DOHH2 (cell line): Measurements from ENCODE around the gene PGBD5.

Experiments
- H3F3A ChIP-seq: fragments of 200-600 bp; sonication (generic), shearing (Covaris generic); 2 replicates; pipeline ENCODE4 v1.6.0; 2016; ENCODE audit warnings: antibody characterized with exemption, mild to moderate bottlenecking; ENCODE audit not compliant: control insufficient read depth, insufficient read depth
- H3K27ac ChIP-seq: fragments of 200-600 bp; sonication (generic); 2 replicates; pipeline ENCODE4 v1.5.1; 2014; ENCODE audit warnings: low read depth, mild to moderate bottlenecking, low read length, moderate library complexity
- H3K27me3 ChIP-seq: fragments of 200-600 bp; sonication (generic); 2 replicates; pipeline ENCODE4 v1.6.1; 2014; ENCODE audit warnings: mild to moderate bottlenecking, low read length, mixed read lengths; ENCODE audit not compliant: control insufficient read depth
- H3K36me3 ChIP-seq: fragments of 200-600 bp; sonication (generic); 2 replicates; pipeline ENCODE4 v1.6.1; 2014; ENCODE audit warnings: mild to moderate bottlenecking, low read length, moderate library complexity, mixed read lengths; ENCODE audit not compliant: control insufficient read depth
- H3K4me1 ChIP-seq: fragments of 200-600 bp; sonication (generic); 2 replicates; pipeline ENCODE4 v1.6.1; 2014; ENCODE audit warnings: mild to moderate bottlenecking, low read length, mixed read lengths; ENCODE audit not compliant: control insufficient read depth
- H3K4me2 ChIP-seq: fragments of 200-600 bp; sonication (generic); 2 replicates; pipeline ENCODE4 v1.6.0; 2014; ENCODE audit warnings: mild to moderate bottlenecking, low read length, moderate library complexity
- H3K4me3 ChIP-seq: fragments of 200-600 bp; sonication (generic); 2 replicates; pipeline ENCODE4 v1.5.1; 2014; ENCODE audit warnings: mild to moderate bottlenecking, low read length, mixed read lengths
- H3K79me2 ChIP-seq: fragments of 200-600 bp; sonication (generic); 2 replicates; pipeline ENCODE4 v1.6.1; 2014; ENCODE audit warnings: mild to moderate bottlenecking, low read length, mixed read lengths; ENCODE audit not compliant: control insufficient read depth
- H3K9me2 ChIP-seq: fragments of 200-600 bp; sonication (generic); replicated peaks from 2 replicates; pipeline ENCODE4 v1.6.1; 2014; ENCODE audit warnings: mild to moderate bottlenecking, low read length, mixed read lengths; ENCODE audit not compliant: control insufficient read depth
- H3K9me3 ChIP-seq: fragments of 200-600 bp; sonication (generic); 2 replicates; pipeline ENCODE4 v1.6.1; 2014; ENCODE audit warnings: antibody characterized with exemption, low read length, mixed read lengths; ENCODE audit not compliant: control insufficient read depth, insufficient read depth
- H4K20me1 ChIP-seq: fragments of 200-600 bp; sonication (generic); 2 replicates; pipeline ENCODE4 v1.6.0; 2014; ENCODE audit warnings: low read depth, mild to moderate bottlenecking, antibody characterized with exemption, low read length, moderate library complexity; ENCODE audit not compliant: control insufficient read depth, insufficient read depth
- EZH2phosphoT487 ChIP-seq: fragments of 200-600 bp; sonication (generic); IDR thresholded peaks from 2 replicates; pipeline ENCODE4 v1.6.1; 2017; ENCODE audit warnings: borderline replicate concordance, mild to moderate bottlenecking, antibody characterized with exemption, low read length, moderate library complexity, mixed read lengths
- TF ChIP-seq, protein P1 (sequence below): fragments of 200-600 bp; sonication (generic); IDR thresholded peaks from one replicate; pipeline ENCODE4 v1.5.1; 2014; ENCODE audit warnings: antibody characterized with exemption, mild to moderate bottlenecking, low read depth, low read length; ENCODE audit not compliant: poor library complexity, severe bottlenecking

The PGBD5 gene

DNA sequence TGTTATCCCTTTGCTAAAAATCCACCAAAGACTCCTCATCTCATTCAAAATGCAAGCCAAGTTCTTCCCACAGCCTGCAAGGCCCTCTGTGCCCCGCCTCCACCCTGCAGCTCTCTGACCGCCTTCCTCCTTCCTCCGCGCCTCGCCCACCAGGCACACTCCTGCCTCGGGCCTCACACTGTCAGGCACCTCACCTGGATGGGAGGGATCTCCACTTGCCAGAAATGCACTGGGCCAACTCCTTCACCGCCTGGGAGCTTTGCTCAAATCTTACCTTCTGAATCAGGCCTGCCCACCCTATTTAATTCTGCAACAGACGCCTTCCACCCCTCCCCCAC, 26.2 kb downstream of the PGBD5 start:
- Histone ChIP-seq H3K36me3 (no peaks in the 10 kb centered on the region), H3K79me2 (no peaks in the 10 kb centered on the region), H3K27ac (no peak overlapping the region), H3K4me2 (no peak overlapping the region), H4K20me1 (no peaks in the 10 kb centered on the region), H3K4me3 (no peak overlapping the region), H3K9me3 (no peaks in the 10 kb centered on the region), H3K9me2 (no peaks in the 10 kb centered on the region), H3K4me1 (no peaks in the 10 kb centered on the region), H3K27me3 (no peaks in the 10 kb centered on the region), H3F3A (no peaks in the 10 kb centered on the region)
- TF ChIP-seq, protein P1, sequence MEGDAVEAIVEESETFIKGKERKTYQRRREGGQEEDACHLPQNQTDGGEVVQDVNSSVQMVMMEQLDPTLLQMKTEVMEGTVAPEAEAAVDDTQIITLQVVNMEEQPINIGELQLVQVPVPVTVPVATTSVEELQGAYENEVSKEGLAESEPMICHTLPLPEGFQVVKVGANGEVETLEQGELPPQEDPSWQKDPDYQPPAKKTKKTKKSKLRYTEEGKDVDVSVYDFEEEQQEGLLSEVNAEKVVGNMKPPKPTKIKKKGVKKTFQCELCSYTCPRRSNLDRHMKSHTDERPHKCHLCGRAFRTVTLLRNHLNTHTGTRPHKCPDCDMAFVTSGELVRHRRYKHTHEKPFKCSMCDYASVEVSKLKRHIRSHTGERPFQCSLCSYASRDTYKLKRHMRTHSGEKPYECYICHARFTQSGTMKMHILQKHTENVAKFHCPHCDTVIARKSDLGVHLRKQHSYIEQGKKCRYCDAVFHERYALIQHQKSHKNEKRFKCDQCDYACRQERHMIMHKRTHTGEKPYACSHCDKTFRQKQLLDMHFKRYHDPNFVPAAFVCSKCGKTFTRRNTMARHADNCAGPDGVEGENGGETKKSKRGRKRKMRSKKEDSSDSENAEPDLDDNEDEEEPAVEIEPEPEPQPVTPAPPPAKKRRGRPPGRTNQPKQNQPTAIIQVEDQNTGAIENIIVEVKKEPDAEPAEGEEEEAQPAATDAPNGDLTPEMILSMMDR: no peak
- no peak for TF ChIP-seq EZH2phosphoT487

DNA sequence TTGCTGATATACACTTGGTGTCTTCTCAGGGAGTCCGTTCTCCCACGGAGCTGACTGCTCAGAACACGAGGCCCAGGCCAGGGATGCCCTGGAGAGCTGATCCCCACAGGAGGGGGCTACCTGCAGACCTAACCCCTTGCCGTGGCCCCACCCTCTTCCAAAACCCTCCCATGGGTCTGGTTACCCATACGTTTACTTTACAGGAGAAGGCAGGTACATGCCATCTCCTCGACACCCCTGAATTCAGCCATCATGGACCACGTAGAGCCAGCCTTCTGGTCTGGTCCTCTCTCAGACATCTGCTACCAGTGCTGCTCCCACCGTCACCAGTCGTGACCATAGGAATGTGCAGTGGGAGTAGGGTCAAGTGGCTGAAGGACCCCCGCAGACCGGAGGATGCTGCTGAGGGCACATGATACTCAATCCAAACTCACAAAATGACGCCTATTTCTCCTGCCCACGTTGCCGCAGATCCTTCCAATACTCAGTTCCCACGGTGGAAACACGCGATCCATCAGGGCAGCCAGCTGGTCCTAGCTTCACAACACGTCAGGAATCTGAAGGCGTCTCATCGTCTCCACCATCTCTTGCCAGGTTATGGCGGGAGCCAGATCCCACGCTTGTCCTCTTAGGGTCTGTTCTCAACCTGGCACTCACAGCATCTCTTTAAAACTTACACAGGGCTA, 26.7 kb downstream of the PGBD5 start:
- no peaks in the 10 kb centered on the region for H3K9me2 ChIP-seq
- H3K4me1 ChIP-seq: no peaks in the 10 kb centered on the region
- no peaks in the 10 kb centered on the region for H3K27me3 ChIP-seq
- no peak overlapping the region for H3K27ac ChIP-seq
- no peaks in the 10 kb centered on the region for H3F3A ChIP-seq
- H3K4me2 ChIP-seq: no peak overlapping the region
- no peaks in the 10 kb centered on the region for H4K20me1 ChIP-seq
- no peaks in the 10 kb centered on the region for H3K9me3 ChIP-seq
- no peaks in the 10 kb centered on the region for H3K79me2 ChIP-seq
- no peaks in the 10 kb centered on the region for H3K36me3 ChIP-seq
- TF ChIP-seq, protein P1: no peak
- no peak for TF ChIP-seq EZH2phosphoT487
- no peak overlapping the region for H3K4me3 ChIP-seq

DNA sequence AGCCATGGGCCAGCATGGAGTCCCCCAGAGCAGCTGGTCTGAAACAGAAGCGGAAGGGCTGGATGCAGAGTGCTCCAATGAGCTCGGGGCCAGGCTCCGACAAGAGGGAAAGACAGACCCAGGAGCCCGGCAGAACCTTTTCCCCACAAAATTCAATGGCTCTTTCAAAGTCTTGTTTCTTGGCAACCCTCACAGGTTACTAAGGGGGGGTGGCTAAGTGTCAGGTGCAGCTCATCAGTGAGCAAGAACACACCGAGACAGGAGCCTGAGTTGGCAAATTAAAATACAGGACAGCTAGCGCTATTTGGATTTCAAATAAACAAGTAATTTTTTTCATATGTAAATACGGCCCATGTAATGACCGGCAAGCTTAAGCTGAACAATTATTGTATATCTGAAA, 27.3 kb downstream of the PGBD5 start:
- Histone ChIP-seq H3K36me3 (no peaks in the 10 kb centered on the region), H3K4me3 (no peak overlapping the region), H3K9me3 (no peaks in the 10 kb centered on the region), H3K4me2 (no peak overlapping the region), H3K27ac (no peak overlapping the region), H3K4me1 (no peaks in the 10 kb centered on the region), H3K9me2 (no peaks in the 10 kb centered on the region), H4K20me1 (no peaks in the 10 kb centered on the region), H3K79me2 (no peaks in the 10 kb centered on the region), H3F3A (no peaks in the 10 kb centered on the region), H3K27me3 (no peaks in the 10 kb centered on the region)
- TF ChIP-seq, protein P1: no peak
- no peak for TF ChIP-seq EZH2phosphoT487
